PC-9 (cell line): ENCODE results near the gene URB1. TPM values are rescaled to one million over a fixed set of nuclear protein-coding genes. Genes with fewer than 3 reads are reported as not detected.

ENCODE experiments used
- BruUV-seq: library from RNA; stranded (reverse); fragments of 400-500 nt; replicated peaks from 2 replicates; lab custom pipeline; 2021; lab: Mats Ljungman, UMichigan
- CTCF ChIA-PET: fragments of 300-600 bp; sonication (Branson Sonifier 250); formaldehyde crosslinking; loops from one replicate; lab custom pipeline; 2022; ENCODE audit warnings: antibody characterized with exemption; lab: Charles Lee
- POLR2A ChIA-PET: fragments of 300-600 bp; sonication (Branson Sonifier 250); formaldehyde crosslinking; loops from one replicate; lab custom pipeline; 2022; ENCODE audit warnings: antibody characterized with exemption; ENCODE audit not compliant: unreplicated experiment; lab: Charles Lee
- DNase-seq, 2 experiments: peaks; one replicate each; pipeline versions ENCODE4 v3.0.0 to v3.0.0-alpha.2; 2015 to 2022; ENCODE audit warnings: mixed read lengths in 1 of 2
- H2AFZ ChIP-seq: fragments of 200-600 bp; sonication (generic); 2 replicates; pipeline ENCODE4 v1.8.1; 2017; ENCODE audit warnings: antibody characterized with exemption
- H3F3A ChIP-seq: fragments of 200-600 bp; sonication (generic); 2 replicates; pipeline ENCODE4 v1.8.1; 2017; ENCODE audit warnings: antibody characterized with exemption, mild to moderate bottlenecking, low read depth; ENCODE audit not compliant: insufficient read depth
- H3K27ac ChIP-seq: fragments of 200-600 bp; sonication (generic); 2 replicates; pipeline ENCODE4 v1.6.1; 2016; ENCODE audit warnings: mixed run types
- H3K27me3 ChIP-seq: fragments of 200-600 bp; sonication (generic); 2 replicates; pipeline ENCODE4 v1.6.1; 2016; ENCODE audit warnings: low read depth, mixed run types; ENCODE audit not compliant: insufficient read depth
- H3K36me3 ChIP-seq: fragments of 200-600 bp; sonication (generic); 2 replicates; pipeline ENCODE4 v1.6.1; 2016; ENCODE audit warnings: low read depth, mixed run types
- H3K4me1 ChIP-seq: fragments of 200-600 bp; sonication (generic); replicated peaks from 2 replicates; pipeline ENCODE4 v1.6.1; 2016; ENCODE audit warnings: mixed run types; ENCODE audit not compliant: insufficient read depth
- H3K4me2 ChIP-seq: fragments of 200-600 bp; sonication (generic); 2 replicates; pipeline ENCODE4 v1.6.1; 2017; ENCODE audit warnings: mixed run types
- H3K4me3 ChIP-seq: fragments of 200-600 bp; sonication (generic); 2 replicates; pipeline ENCODE4 v1.6.1; 2016; ENCODE audit warnings: mixed run types
- H3K79me2 ChIP-seq: fragments of 200-600 bp; sonication (generic); 2 replicates; pipeline ENCODE4 v1.6.1; 2017; ENCODE audit warnings: low read depth, mixed run types
- H3K9me2 ChIP-seq: fragments of 200-600 bp; sonication (generic); 2 replicates; pipeline ENCODE4 v1.8.1; 2017; ENCODE audit warnings: mild to moderate bottlenecking; ENCODE audit not compliant: insufficient read depth
- H3K9me3 ChIP-seq: fragments of 200-600 bp; sonication (generic); 2 replicates; pipeline ENCODE4 v1.8.1; 2016; ENCODE audit warnings: low read depth; ENCODE audit not compliant: insufficient read depth
- H4K20me1 ChIP-seq: fragments of 200-600 bp; sonication (generic); 2 replicates; pipeline ENCODE4 v1.8.1; 2017; ENCODE audit not compliant: insufficient read depth
- CTCF ChIP-seq: fragments of 200-600 bp; sonication (generic); conservative IDR thresholded peaks from 2 replicates; pipeline ENCODE4 v1.6.1; 2017; ENCODE audit warnings: mixed run types, antibody characterized with exemption, mild to moderate bottlenecking, moderate library complexity
- EZH2 ChIP-seq: fragments of 200-600 bp; sonication (generic); IDR thresholded peaks from 2 replicates; pipeline ENCODE4 v1.8.0; 2017; ENCODE audit warnings: antibody characterized with exemption, low read depth
- intact Hi-C: fragments of 100-400 bp; cut with micrococcal nuclease; formaldehyde crosslinking; loops from one replicate; pipeline ENCODE4 v1.10.0; 2022; ENCODE audit not compliant: unreplicated experiment
- total RNA-seq: library from RNA; stranded (reverse); gene quantifications from 2 replicates; pipeline ENCODE4 v1.2.3, GENCODE V29; 2021

Gene URB1
- total RNA-seq, 1 experiment from 2014 or later = 11.0 TPM

GRCh38 chr21:32328595-32328994, 64.2 kb downstream of the URB1 start:
- Histone ChIP-seq H3K9me2 (no peaks in the 10 kb centered on the region), H3K4me2 (no peak overlapping the region), H4K20me1 (0 out of 2 replicates have a peak, but pooled peaks cover 3% of the 10 kb centered on the region), H3K4me3 (no peak overlapping the region), H3K4me1 (no peaks in the 10 kb centered on the region), H3K36me3 (no peaks in the 10 kb centered on the region), H2AFZ (no peak overlapping the region), H3K9me3 (no peaks in the 10 kb centered on the region), H3K27ac (no peak overlapping the region), H3K79me2 (no peaks in the 10 kb centered on the region), H3K27me3 (no peaks in the 10 kb centered on the region), H3F3A (no peaks in the 10 kb centered on the region; the same call in 1 of the 2 replicates)
- CTCF ChIA-PET = no interaction called here
- no peak for DNase-seq
- no peak for TF ChIP-seq EZH2
- TF ChIP-seq CTCF = no peak
- BruUV-seq = no TSS peak
- intact Hi-C loops = no loop called here
- POLR2A ChIA-PET = no interaction called here

DNA sequence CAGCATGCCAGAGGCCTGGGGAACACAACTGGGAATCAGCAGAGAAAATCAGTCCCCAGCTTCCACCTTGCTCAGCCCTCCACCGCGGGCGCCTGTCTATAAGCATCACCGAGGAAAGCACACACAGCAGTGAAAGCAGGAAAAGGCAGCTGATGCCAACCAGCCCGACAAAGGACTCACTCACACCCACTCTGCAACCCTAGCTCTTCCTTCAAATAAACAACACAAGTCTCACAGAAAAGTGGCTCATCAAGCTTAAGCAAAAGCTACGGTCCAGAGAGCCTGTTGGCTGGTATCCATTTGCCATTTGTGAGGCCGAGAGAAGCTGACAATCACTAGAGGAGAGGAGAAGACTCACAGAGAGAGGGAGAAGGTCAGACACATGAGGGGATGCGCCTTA, 67.1 kb downstream of the URB1 start:
- BruUV-seq = no TSS peak
- Histone ChIP-seq H3F3A (no peaks in the 10 kb centered on the region), H3K4me3 (no peak overlapping the region), H3K4me2 (no peak overlapping the region), H3K79me2 (no peaks in the 10 kb centered on the region), H3K4me1 (no peaks in the 10 kb centered on the region), H3K9me3 (no peaks in the 10 kb centered on the region), H3K27me3 (no peaks in the 10 kb centered on the region), H3K36me3 (peaks cover 5% of the 10 kb centered on the region; the same call in 1 of the 2 replicates), H2AFZ (no peak overlapping the region), H3K27ac (no peak overlapping the region), H4K20me1 (no peaks in the 10 kb centered on the region), H3K9me2 (no peaks in the 10 kb centered on the region)
- no peak for DNase-seq
- CTCF ChIA-PET = no interaction called here
- TF ChIP-seq EZH2 (no peak), CTCF (no peak)
- POLR2A ChIA-PET = no interaction called here
- intact Hi-C loops = no loop called here

GRCh38 chr21:32322676-32323075, 70.1 kb downstream of the URB1 start:
- CTCF ChIA-PET = no interaction called here
- H3K9me2 ChIP-seq = no peaks in the 10 kb centered on the region
- no peaks in the 10 kb centered on the region for H4K20me1 ChIP-seq
- H3K27me3 ChIP-seq = no peaks in the 10 kb centered on the region
- H3K9me3 ChIP-seq = no peaks in the 10 kb centered on the region
- H3K27ac ChIP-seq = no peak overlapping the region
- H3K4me2 ChIP-seq = no peak overlapping the region
- no peak for DNase-seq
- no peaks in the 10 kb centered on the region for H3K79me2 ChIP-seq
- H3F3A ChIP-seq = no peaks in the 10 kb centered on the region
- TF ChIP-seq CTCF (no peak), EZH2 (no peak)
- no TSS peak for BruUV-seq
- no peaks in the 10 kb centered on the region for H3K4me1 ChIP-seq
- POLR2A ChIA-PET = no interaction called here
- no peak overlapping the region for H3K4me3 ChIP-seq
- H2AFZ ChIP-seq = no peak overlapping the region
- H3K36me3 ChIP-seq = peaks cover 5% of the 10 kb centered on the region; the same call in 1 of the 2 replicates
- intact Hi-C loops = no loop called here
